Adrenal gland (tissue), 5 donors: ENCODE measurements around the gene ATP13A2.

Source experiments
- POLR2A ChIP-seq, 2 donors: fragments of 450-650 bp; IDR thresholded peaks; one replicate each; pipeline ENCODE4 v1.6.1; 2017; ENCODE audit warnings: antibody characterized with exemption in 2 of 2, mild to moderate bottlenecking in 2 of 2, moderate library complexity in 1 of 2
- TF ChIP-seq, protein P1 (sequence below), 6 experiments: fragments of 450-650 bp in 4 of 6; fragments of 200-600 bp in 2 of 6; sonication (generic) in 1 of 6; IDR thresholded peaks; 1 replicate in 5 of 6; 2 replicates in 1 of 6; pipeline versions ENCODE4 v1.5.1 to v1.8.0; 2016 to 2021; ENCODE audit warnings: antibody characterized with exemption in 6 of 6, mild to moderate bottlenecking in 2 of 6, moderate library complexity in 1 of 6
- donor health status: DM: no; HTN: no; CAD: no.

GRCh38 chr1:16966282-16966681 lies 45.4 kb downstream of the ATP13A2 start:
- TF ChIP-seq, protein P1, sequence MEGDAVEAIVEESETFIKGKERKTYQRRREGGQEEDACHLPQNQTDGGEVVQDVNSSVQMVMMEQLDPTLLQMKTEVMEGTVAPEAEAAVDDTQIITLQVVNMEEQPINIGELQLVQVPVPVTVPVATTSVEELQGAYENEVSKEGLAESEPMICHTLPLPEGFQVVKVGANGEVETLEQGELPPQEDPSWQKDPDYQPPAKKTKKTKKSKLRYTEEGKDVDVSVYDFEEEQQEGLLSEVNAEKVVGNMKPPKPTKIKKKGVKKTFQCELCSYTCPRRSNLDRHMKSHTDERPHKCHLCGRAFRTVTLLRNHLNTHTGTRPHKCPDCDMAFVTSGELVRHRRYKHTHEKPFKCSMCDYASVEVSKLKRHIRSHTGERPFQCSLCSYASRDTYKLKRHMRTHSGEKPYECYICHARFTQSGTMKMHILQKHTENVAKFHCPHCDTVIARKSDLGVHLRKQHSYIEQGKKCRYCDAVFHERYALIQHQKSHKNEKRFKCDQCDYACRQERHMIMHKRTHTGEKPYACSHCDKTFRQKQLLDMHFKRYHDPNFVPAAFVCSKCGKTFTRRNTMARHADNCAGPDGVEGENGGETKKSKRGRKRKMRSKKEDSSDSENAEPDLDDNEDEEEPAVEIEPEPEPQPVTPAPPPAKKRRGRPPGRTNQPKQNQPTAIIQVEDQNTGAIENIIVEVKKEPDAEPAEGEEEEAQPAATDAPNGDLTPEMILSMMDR (IDR thresholded peaks at IDR 0.05), result no peak
- no peak for TF ChIP-seq POLR2A (IDR thresholded peaks at IDR 0.05)
